NCI-H2196 (cell line): Measurements from ENCODE around the gene LMNTD1.
"Not testable (repeated sequence)": the region's sequence is repeated elsewhere in the genome, so short reads cannot be mapped to it uniquely, and the experiment has no call there.

ENCODE experiments used
- DNase-seq: peaks from one replicate; lab custom pipeline; 2025; ENCODE audit not compliant: unreplicated experiment; lab: John Stamatoyannopoulos, UW

The LMNTD1 gene

GRCh38 chr12:25493682-25494081 is 59.4 kb downstream of the LMNTD1 start:
- DNase-seq: no peak

- no peak for DNase-seq
These were observed 61.4 kb downstream of the LMNTD1 start for GRCh38 chr12:25491396-25492325.

GRCh38 chr12:25488956-25489870 is 63.9 kb downstream of the LMNTD1 start:
- DNase-seq: not testable (repeated sequence)

GRCh38 chr12:25482625-25483024 is 70.5 kb downstream of the LMNTD1 start:
- DNase-seq: no peak

GRCh38 chr12:25480145-25480544 is 72.9 kb downstream of the LMNTD1 start:
- no peak for DNase-seq

GRCh38 chr12:25477217-25477616 is 75.9 kb downstream of the LMNTD1 start:
- DNase-seq: no peak

GRCh38 chr12:25472453-25472852 is 80.6 kb downstream of the LMNTD1 start:
- no peak for DNase-seq

GRCh38 chr12:25469861-25470260 is 83.2 kb downstream of the LMNTD1 start:
- no peak for DNase-seq

GRCh38 chr12:25469368-25469767 is 83.7 kb downstream of the LMNTD1 start:
- no peak for DNase-seq

- DNase-seq: no peak
These were observed 89.6 kb downstream of the LMNTD1 start for GRCh38 chr12:25463521-25463920.

- DNase-seq: no peak
These were observed 90.1 kb downstream of the LMNTD1 start for GRCh38 chr12:25463005-25463404.

GRCh38 chr12:25459541-25459951 is 93.5 kb downstream of the LMNTD1 start:
- DNase-seq: no peak

- DNase-seq: peak; percentile 41
These were observed 95.0 kb downstream of the LMNTD1 start for GRCh38 chr12:25458047-25458552.

GRCh38 chr12:25456474-25456873 is 96.6 kb downstream of the LMNTD1 start:
- no peak for DNase-seq

- no peak for DNase-seq
These were observed 97.4 kb downstream of the LMNTD1 start for GRCh38 chr12:25455696-25456095.

GRCh38 chr12:25449007-25449406 is 104.1 kb downstream of the LMNTD1 start:
- no peak for DNase-seq

GRCh38 chr12:25447046-25447445 is 106.0 kb downstream of the LMNTD1 start:
- no peak for DNase-seq

- DNase-seq: no peak
These were observed 114.4 kb downstream of the LMNTD1 start for GRCh38 chr12:25438638-25439037.

GRCh38 chr12:25436206-25437030 is 116.7 kb downstream of the LMNTD1 start:
- DNase-seq: peak; percentile 87

GRCh38 chr12:25435431-25435830 is 117.7 kb downstream of the LMNTD1 start:
- DNase-seq: no peak

- DNase-seq: no peak
These were observed 118.6 kb downstream of the LMNTD1 start for GRCh38 chr12:25434515-25434914.
